ENCODE results near the gene GRK6.

GRK6 gene

GRCh38 chr5:177427211-177427822 is 841 bp downstream of the GRK6 start:
- DNase-seq, result no peak

GRCh38 chr5:177427919-177428573 is 1.6 kb downstream of the GRK6 start:
- no peak for DNase-seq

- DNase-seq, result no peak
Observed at GRCh38 chr5:177428574-177429217, 2.2 kb downstream of the GRK6 start.

GRCh38 chr5:177429248-177430040 is 3.0 kb downstream of the GRK6 start:
- DNase-seq, result no peak

- DNase-seq, result no peak
Observed at GRCh38 chr5:177430140-177430951, 3.9 kb downstream of the GRK6 start.

GRCh38 chr5:177430972-177431316 is 4.5 kb downstream of the GRK6 start:
- no peak for DNase-seq

GRCh38 chr5:177431317-177432142 is 5.1 kb downstream of the GRK6 start:
- no peak for DNase-seq

- no peak for DNase-seq
Observed at GRCh38 chr5:177432143-177432838, 5.8 kb downstream of the GRK6 start.

GRCh38 chr5:177432839-177433657 is 6.6 kb downstream of the GRK6 start:
- no peak for DNase-seq

GRCh38 chr5:177433658-177434217 is 7.3 kb downstream of the GRK6 start:
- DNase-seq, result no peak

GRCh38 chr5:177434437-177434836 is 8.0 kb downstream of the GRK6 start:
- DNase-seq, result no peak

- DNase-seq, result no peak
Observed at GRCh38 chr5:177434942-177435738, 8.7 kb downstream of the GRK6 start.

- no peak for DNase-seq
Observed at GRCh38 chr5:177435847-177436536, 9.5 kb downstream of the GRK6 start.

- no peak for DNase-seq
Observed at GRCh38 chr5:177437623-177438022, 11.1 kb downstream of the GRK6 start.

- no peak for DNase-seq
Observed at GRCh38 chr5:177438468-177438867, 12.0 kb downstream of the GRK6 start.

- no peak for DNase-seq
Observed at GRCh38 chr5:177439518-177440053, 13.1 kb downstream of the GRK6 start.

GRCh38 chr5:177440211-177440989 is 13.9 kb downstream of the GRK6 start:
- DNase-seq, result no peak
